Activated naive CD8-positive, alpha-beta T cell (primary cell): Measurements from ENCODE around the gene UBALD1.

Experiments
- H3K27ac Mint-ChIP-seq: one replicate; pipeline ENCODE4 v1.8.0; 2021; ENCODE audit warnings: mixed read lengths
- H3K27me3 Mint-ChIP-seq: one replicate; pipeline ENCODE4 v1.8.0; 2021; ENCODE audit warnings: mixed read lengths
- H3K36me3 Mint-ChIP-seq: one replicate; pipeline ENCODE4 v1.8.0; 2021; ENCODE audit warnings: mixed read lengths
- H3K4me1 Mint-ChIP-seq: one replicate; pipeline ENCODE4 v1.8.0; 2021; ENCODE audit warnings: low read depth, mixed read lengths
- H3K4me3 Mint-ChIP-seq: one replicate; pipeline ENCODE4 v1.8.0; 2021; ENCODE audit warnings: mild to moderate bottlenecking, mixed read lengths
- H3K9me3 Mint-ChIP-seq: one replicate; pipeline ENCODE4 v1.8.0; 2021; ENCODE audit warnings: low read depth, mixed read lengths

UBALD1 gene

DNA sequence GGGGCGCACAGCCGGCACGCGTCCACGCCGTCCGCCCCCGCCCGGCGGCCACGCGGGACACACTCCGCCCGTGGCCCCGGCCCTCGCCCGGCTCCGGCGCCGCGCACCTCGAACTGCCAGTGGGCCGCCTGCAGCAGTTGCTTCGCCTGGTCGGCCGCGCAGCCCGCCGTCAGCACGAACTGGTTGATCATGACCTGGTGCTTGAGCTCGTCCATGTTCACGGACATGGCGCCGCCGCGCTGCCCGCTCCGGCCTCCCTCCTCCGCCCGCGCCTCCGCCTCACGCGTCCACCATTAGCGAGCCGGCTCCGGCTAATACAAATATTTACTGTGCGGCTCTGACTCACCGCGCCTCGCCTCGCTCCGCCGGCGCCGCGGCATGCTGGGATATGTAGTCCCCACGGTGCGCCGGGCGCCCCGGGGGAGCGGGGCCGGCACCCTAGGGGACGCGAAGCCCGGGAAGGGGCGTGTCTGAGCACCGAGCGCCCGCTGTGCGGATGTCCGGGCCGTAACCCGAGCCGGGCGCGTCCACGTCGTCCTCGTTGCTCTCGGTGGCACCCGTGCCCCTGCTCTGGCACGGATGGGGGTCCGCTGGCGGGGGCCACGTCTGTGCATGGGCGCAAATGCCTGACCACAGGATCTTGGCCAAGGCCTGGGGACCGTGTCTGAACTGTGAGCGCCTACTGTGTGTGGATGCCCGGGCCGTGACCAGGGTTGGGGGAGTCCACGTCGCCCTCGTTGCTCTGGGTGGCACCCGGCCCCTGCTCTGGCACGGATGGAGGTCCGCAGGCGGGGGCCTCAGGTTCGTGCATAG lies at the start of gene UBALD1:
Gene UBALD1 (minus strand): TSS at position 318 of the 813 bp plus-strand sequence. CDS start 91 bp downstream, at position 227.
- Mint-ChIP-seq H3K36me3 (no peaks in the 10 kb centered on the region), H3K27me3 (no peaks in the 10 kb centered on the region), H3K9me3 (no peaks in the 10 kb centered on the region), H3K4me1 (peaks cover 29% of the 10 kb centered on the region), H3K4me3 (peak within 1 kb of the TSS; percentile 94), H3K27ac (peak within 1 kb of the TSS; percentile 96)

DNA sequence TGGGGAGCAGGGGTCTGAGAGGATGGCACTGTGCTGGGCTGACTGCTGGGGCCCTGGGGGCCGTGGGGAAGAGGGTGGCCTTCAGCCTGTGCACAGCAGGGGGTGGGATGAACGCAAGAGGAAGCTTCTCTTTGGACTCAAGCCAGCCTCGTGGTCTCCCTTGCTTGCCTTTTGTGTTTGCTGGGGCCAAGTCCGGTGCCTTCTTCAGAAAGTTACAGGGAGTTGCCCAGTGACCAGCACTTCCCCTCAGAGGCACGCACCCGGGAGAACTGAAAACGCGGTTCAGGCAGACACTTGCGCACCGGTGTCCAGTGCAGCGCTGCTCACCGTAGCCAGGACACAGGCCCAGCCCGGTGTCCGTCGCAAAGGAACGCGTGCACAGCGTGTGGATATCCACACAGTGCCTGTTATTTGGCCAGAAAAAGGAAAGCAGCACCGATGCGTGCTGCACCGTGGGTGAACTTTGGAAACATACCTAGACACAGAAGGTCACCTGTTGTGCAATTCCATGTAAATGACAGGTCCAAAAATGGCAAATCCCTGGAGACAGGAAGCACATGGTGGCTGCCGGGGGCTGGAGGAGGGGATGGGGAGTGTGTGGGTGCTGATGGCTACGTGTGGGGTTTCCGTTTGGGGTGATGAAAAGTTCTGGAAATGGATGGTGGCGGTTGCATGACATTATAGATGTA lies 49.2 kb upstream of the UBALD1 start:
- Mint-ChIP-seq H3K4me1 (peaks cover 65% of the 10 kb centered on the region), H3K27ac (peak overlapping the region; percentile 85), H3K9me3 (no peaks in the 10 kb centered on the region), H3K27me3 (no peaks in the 10 kb centered on the region), H3K36me3 (no peaks in the 10 kb centered on the region), H3K4me3 (peak overlapping the region; percentile 69)

DNA sequence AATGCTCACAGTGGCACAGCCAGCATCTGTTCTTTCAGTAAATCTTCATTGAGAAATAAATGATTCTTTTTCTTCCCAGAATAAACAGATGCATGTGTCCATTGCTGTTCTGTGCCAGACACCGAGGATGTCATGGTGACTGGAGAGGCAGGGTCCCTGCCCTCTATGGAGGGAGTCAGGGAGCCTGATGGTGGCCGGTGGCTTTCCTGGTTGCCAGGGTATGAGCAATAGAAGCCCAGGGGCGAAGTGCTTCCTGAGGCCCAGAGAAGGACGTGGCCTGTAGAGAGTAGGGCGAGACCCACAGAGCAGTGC lies 48.7 kb upstream of the UBALD1 start:
- H3K4me3 Mint-ChIP-seq = peak overlapping the region; percentile 46
- no peaks in the 10 kb centered on the region for H3K27me3 Mint-ChIP-seq
- H3K4me1 Mint-ChIP-seq = peaks cover 68% of the 10 kb centered on the region
- H3K9me3 Mint-ChIP-seq = no peaks in the 10 kb centered on the region
- peak overlapping the region; percentile 85 for H3K27ac Mint-ChIP-seq
- no peaks in the 10 kb centered on the region for H3K36me3 Mint-ChIP-seq

DNA sequence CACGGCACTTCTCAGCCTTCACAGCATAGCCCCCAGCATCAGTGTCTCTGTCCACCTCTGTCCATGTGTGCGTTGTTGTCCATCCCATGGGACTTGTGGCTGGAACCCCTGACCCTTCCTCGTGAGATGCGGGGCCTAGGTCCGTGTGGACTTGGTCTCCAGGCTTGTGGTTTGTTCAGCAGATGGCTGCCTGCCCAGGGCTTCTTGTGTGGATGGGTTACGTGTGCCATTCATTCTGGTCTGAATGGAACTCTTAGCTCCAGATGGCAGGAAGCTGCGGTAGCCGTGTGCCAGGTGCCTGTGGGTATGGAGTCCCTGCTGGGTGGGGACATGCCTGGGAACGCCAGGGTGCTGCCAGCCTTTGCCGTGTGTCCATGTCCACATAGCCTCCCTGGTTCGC lies 47.0 kb upstream of the UBALD1 start:
- peaks cover 68% of the 10 kb centered on the region for H3K4me1 Mint-ChIP-seq
- H3K27ac Mint-ChIP-seq = no peak overlapping the region
- no peaks in the 10 kb centered on the region for H3K27me3 Mint-ChIP-seq
- no peak overlapping the region for H3K4me3 Mint-ChIP-seq
- no peaks in the 10 kb centered on the region for H3K36me3 Mint-ChIP-seq
- H3K9me3 Mint-ChIP-seq = no peaks in the 10 kb centered on the region

DNA sequence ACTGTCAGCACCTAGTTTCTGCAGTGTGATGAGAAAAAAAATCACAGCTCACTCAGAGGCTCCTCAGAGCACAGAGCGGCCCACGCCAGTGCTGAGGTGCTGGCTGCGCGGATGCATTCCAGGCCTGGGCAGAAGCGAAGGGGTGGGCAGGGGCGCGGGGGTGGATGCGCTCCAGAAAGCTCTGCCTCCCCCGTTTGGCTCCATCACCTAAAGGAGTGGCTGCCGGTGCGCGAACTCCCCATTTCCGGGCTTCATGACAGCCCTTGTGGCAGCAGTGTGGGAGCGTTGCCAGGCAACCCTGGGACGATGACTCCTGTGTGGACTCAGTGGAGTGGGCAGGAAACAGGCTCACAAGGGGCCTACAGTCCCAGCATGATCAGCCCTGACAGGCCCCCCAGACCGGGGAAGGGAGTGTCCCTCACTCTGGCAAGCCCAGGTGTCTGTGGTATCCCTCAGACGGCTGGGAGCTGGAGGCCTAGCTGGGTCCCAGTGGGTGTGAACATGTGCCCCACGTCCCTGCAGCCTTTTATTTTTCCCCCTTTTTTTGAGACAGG lies 45.8 kb upstream of the UBALD1 start:
- peak overlapping the region; percentile 43 for H3K4me3 Mint-ChIP-seq
- no peaks in the 10 kb centered on the region for H3K9me3 Mint-ChIP-seq
- no peaks in the 10 kb centered on the region for H3K36me3 Mint-ChIP-seq
- peak overlapping the region; percentile 34 for H3K27ac Mint-ChIP-seq
- H3K4me1 Mint-ChIP-seq = peaks cover 62% of the 10 kb centered on the region
- no peaks in the 10 kb centered on the region for H3K27me3 Mint-ChIP-seq

DNA sequence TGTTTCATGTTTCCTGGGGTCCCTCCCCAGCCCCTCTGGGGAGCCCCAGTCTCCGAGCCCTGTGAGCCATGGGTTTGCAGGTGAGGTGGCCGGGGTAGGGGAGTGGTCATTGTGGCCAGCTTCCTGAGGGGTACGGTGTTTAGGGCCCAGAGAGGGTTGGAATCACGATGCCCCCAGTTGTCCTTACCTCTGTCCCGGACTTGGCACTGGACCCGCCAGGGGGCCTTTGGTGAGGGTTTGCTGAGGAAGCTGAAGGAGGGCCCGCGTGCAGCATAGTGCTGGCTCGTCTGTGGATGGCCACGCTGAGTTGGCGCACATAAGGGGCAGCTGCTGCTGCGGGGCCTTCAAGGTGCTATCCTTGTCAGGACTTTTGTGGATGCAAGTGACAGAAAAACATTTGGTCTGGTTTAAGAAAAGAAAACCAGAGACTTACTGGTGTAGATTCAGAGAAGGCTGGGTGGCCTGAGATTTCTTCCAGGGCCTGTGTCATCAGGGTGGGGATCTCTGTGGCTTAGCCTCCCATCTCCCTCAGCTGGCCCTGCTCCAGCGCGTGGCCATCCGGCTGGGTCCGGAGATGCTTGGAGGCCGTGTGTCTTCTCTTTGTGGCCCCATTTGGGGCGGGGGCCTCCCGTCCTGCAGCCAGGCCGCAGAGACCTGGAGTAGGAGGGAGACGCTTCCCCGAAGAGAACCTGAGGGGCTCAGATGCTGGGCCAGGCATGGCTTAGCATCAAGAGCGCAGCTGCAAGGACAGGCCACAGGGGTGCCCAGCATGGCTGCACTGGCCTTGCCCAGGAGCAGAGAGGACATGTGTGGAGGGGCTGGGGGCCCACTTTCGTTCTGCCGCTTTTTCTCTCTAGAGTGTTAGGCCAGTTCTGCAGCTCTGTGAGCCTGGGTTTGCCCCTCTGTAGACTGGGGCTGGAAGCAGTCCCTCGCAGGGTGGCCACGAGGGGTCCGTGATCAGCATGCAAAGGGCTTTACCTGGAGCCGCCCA lies 45.0 kb upstream of the UBALD1 start:
- Mint-ChIP-seq H3K36me3 (peaks cover 2% of the 10 kb centered on the region), H3K27ac (no peak overlapping the region), H3K9me3 (no peaks in the 10 kb centered on the region), H3K4me1 (peaks cover 56% of the 10 kb centered on the region), H3K4me3 (peak overlapping the region; percentile 10), H3K27me3 (no peaks in the 10 kb centered on the region)

DNA sequence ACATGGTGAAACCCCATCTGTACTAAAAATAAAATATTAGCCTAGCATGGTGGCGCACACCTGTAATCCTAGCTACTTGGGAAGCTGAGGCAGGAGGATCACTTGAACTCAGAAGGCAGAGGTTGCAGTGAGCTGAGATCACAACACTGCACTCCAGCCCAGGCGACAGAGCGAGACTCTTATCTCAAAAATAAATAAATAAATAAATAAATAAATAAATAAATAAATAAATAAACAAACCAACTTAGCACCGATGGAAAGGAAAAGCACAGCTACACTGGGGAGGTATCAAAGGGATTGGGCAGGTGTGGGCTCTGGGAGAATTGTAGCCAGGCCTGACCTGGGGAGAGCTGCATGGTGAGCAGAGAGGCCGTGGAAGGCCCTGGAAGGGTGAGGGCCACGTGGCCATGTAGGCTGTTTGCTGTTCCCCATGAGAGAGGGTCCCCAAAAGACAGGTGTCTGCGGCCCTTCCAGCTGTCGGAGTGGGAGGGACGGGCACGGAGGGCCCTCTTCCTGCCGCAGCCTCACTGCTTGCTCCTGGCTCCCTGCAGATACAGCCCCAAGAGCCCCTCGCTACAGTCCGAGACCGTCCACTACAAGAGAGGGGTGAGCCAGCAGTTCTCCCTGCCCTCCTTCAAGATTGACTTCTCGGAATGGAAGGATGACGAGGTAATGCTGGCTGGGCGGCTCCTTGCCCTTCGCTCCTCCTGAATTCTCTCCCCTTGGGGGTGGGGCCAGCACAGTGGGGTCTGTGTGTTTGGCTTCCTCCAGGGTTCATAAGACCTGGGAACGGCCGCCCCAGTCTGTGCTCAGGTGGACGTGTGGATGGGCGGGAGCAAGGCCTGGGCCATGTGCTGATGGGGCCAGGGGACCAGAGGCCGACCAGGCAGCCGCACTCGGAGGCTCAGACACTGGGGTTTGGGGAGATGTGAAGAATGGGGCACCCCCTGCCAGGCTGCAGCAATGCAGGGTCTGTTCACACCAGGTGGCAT lies 42.3 kb upstream of the UBALD1 start:
- Mint-ChIP-seq H3K9me3 (no peaks in the 10 kb centered on the region), H3K4me3 (no peak overlapping the region), H3K4me1 (peaks cover 31% of the 10 kb centered on the region), H3K27me3 (no peaks in the 10 kb centered on the region), H3K27ac (no peak overlapping the region), H3K36me3 (peaks cover 2% of the 10 kb centered on the region)

DNA sequence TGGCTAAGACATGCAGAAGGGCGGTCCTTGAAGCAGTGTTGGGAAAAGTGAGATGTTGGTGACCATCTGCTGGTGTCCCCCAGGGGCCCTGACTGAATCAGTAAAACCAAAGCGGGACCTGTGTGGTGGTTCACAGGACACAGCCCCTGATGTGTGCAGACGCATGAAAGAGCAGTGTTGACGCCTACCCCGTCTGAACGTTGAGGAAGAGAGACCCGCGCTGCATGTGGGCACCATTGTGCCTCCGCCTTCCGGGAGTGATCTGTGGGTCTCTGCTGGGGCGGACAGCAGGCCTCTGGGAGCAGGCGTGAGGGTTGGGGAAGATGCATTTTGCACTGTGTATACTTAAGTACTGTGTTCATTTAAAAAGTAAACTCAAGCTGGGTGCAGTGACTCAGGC lies 41.5 kb upstream of the UBALD1 start:
- H3K4me3 Mint-ChIP-seq = no peak overlapping the region
- H3K4me1 Mint-ChIP-seq = peaks cover 24% of the 10 kb centered on the region
- H3K27me3 Mint-ChIP-seq = no peaks in the 10 kb centered on the region
- peaks cover 2% of the 10 kb centered on the region for H3K36me3 Mint-ChIP-seq
- no peak overlapping the region for H3K27ac Mint-ChIP-seq
- H3K9me3 Mint-ChIP-seq = no peaks in the 10 kb centered on the region

DNA sequence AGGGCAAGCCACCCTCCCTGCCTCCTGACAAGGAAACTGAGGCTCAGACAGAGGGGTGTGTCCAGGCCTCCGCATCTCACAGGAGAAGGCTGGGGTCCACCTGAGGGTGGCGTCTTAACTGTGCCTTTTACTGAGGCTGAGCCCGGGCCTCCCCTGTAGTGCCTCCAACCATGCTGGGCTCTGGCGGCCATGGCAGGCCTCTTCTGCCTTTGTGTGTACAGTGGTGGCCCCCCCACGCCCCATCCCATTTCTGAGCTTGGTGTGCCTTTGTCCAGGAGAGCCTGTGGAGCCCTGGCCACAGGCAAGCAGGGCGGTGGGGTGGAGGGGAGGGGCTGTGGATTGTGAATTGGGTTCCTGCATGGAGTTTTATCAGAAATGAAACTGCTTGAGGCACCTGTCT lies 41.1 kb upstream of the UBALD1 start:
- peaks cover 2% of the 10 kb centered on the region for H3K36me3 Mint-ChIP-seq
- H3K4me1 Mint-ChIP-seq = peaks cover 19% of the 10 kb centered on the region
- no peak overlapping the region for H3K4me3 Mint-ChIP-seq
- no peaks in the 10 kb centered on the region for H3K27me3 Mint-ChIP-seq
- H3K9me3 Mint-ChIP-seq = no peaks in the 10 kb centered on the region
- H3K27ac Mint-ChIP-seq = no peak overlapping the region

DNA sequence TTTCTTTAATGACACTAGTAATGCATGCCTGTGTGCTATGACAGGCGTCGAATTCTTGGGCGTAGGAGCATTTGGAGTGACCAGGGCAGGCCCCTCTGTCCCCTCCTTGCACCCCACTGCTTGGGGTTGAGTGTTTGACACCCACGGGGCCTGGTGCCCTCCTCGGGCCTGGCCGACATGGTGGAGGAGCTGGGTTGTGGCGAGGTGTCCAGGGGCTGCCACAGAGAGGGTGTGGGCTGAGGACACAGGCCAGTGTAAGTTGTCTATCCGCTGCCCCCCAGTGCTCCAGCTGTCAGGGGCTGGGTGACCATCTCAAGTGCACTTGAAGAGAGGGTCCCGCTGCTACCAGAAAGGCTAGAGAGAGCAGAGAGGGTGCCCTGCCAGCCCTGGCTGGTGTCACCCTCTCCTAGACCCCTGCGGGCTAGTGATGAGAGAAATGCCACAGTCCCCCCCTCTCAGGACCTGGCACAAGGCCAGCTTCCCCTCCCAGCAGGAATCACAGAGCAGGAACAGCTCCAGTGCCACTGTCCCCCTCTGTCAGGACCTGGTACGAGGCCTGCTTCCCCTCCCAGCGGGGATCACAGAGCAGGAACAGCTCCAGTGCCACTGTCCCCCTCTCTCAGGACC lies 40.4 kb upstream of the UBALD1 start:
- H3K9me3 Mint-ChIP-seq = no peaks in the 10 kb centered on the region
- H3K4me3 Mint-ChIP-seq = no peak overlapping the region
- peaks cover 19% of the 10 kb centered on the region for H3K4me1 Mint-ChIP-seq
- H3K27ac Mint-ChIP-seq = no peak overlapping the region
- H3K27me3 Mint-ChIP-seq = no peaks in the 10 kb centered on the region
- peaks cover 2% of the 10 kb centered on the region for H3K36me3 Mint-ChIP-seq

DNA sequence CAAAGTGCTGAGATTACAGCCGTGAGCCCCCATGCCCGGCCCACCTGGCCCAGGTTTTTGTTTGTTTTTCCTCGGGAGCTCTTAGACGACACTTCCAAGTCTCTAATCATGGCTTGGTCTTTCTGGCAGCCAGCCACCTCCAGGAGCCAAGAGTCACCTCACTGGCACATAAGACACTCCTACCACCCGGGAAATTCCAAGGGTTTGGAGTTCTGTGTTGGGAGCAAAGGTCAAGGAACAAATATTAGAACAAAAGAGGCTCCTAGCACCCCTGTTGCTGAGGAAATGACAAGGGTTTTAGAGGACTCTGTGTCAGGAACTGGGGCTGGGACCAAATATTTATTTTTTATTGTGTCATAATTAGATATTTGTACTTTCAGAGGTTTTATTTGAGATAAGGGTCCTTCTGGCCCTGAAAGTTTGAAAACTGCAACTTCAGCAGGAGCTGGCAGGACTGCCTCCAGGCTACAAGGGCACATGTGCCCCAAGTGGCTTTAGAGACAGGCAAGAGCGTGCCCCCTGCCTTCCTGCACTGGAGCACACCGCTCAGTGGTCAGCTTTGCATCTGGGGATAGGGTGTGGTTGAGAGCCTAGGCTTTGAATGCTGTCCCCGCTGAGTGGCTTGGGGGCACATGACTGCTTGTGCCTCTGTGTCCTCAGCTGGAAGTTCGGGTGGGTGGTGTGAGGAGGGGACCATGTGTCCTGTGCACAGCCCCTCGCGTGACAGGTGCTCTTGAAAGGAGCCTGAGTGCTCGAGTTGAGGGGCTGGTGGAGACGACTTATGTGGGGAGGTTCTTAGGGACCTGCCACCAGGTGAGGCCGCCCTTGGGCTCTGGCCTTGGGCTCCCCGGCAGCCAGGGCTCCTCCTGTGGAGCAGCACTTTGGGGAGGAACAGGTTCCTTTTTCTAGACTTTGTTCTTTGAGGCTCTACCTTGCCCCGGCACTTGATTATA lies 39.6 kb upstream of the UBALD1 start:
- Mint-ChIP-seq H3K4me1 (peaks cover 16% of the 10 kb centered on the region), H3K36me3 (peaks cover 2% of the 10 kb centered on the region), H3K27me3 (no peaks in the 10 kb centered on the region), H3K4me3 (no peak overlapping the region), H3K27ac (no peak overlapping the region), H3K9me3 (no peaks in the 10 kb centered on the region)

DNA sequence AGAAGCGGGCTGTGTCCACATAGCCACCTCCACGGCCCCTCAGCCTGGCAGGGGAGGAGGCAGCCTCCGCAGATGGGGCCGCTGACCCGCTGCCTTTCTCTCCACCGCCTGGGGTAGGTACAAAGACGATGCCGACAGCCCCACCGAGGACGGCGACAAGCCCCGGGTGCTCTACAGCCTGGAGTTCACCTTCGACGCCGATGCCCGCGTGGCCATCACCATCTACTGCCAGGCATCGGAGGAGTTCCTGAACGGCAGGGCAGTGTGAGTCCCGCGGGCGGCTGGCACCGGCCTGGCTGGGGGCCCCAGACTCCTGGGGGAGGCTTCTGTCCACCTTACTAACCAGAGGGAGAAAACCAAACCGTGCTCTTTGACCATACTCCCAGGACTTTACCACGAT lies 37.9 kb upstream of the UBALD1 start:
- no peak overlapping the region for H3K4me3 Mint-ChIP-seq
- no peaks in the 10 kb centered on the region for H3K9me3 Mint-ChIP-seq
- H3K4me1 Mint-ChIP-seq = peaks cover 19% of the 10 kb centered on the region
- H3K27ac Mint-ChIP-seq = no peak overlapping the region
- H3K36me3 Mint-ChIP-seq = peaks cover 2% of the 10 kb centered on the region
- H3K27me3 Mint-ChIP-seq = no peaks in the 10 kb centered on the region
